NCI-H82 treated with DMSO at 0.1 percent for 48 hours (cell line): ENCODE data around the gene VTI1A.

Experiments
- DNase-seq: peaks from one replicate; lab custom pipeline; 2025; ENCODE audit not compliant: unreplicated experiment; lab: John Stamatoyannopoulos, UW

Gene VTI1A

DNA sequence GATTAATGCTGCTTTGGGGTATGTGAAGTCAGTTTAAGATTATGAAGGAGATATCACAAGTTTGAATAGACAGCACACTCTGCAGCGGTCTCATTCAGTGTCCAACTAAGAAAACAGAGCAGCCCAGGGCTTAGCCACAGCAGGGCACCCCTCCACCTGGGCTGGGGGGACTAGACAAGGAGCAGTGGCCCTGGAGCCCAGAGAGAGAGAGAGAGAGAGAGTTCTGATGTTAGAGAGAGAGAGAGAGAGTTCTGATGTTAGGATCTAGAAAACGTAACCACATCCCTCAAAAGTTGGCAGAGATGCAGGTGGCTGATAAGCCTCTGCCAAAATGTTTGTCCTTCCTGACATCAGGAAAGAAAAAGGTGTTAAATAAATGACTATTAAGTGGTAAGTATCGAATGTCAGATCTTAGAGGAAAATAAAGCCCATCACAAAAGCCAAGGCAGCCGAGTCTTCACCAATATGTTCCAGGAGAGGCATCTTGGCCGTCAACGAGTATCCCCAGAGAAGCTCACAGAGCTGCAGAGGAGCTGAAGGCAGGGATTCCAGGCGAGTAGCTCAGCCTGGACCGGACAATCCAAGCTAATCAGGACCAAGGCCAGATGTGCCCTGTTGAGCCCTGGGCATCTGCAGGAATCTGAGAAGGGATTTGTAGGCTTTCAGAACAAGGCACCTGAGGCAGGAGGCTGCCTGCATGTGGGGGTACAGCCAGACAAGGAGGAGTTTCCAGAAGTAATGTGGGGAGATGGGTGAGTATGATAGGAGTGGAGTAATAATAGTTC is 352.9 kb downstream of the VTI1A start:
- no peak for DNase-seq

- no peak for DNase-seq
Observed at GRCh38 chr10:112801004-112801403, 354.0 kb downstream of the VTI1A start.

DNA sequence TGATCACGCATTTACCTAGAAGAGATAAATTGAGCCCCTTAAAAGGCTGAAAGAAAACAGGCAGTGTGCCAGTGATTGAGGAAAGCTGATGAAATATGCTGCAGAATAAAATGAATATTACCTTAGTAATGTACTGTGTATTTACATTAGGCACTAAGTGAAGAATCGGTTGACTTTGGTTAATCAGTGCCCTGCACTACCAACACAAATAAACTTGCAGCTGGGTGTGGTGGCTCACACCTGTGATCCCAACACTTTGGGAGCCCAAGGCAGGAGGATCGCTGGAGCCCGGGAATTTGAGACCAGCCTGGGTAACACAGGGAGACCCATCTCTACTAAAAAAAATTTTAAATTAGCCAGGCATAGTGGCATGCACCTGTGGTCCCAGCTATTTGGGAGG is 354.7 kb downstream of the VTI1A start:
- DNase-seq, result no peak

- no peak for DNase-seq
Observed at GRCh38 chr10:112802411-112803022, 355.5 kb downstream of the VTI1A start.

DNA sequence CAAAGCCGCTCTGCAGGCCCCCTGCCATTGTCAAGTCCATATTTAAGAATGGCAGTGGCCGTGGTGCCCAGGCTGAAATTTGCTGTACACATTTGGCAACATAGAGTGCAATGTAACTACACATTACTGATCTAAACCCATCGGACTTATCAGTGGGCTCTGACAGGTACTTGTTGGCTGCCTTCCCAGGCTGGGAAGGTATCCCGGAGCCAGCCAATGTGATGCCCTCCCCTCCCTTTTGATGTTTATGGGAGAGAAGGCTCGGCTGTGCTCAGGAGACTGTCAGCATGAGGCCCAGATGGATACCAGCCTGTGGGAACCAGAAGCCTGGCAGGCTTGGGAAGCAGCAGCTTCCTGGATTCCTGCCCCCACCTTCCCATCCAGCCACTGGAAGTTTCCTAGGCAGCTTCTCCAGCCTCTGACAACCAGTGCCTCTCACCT is 357.0 kb downstream of the VTI1A start:
- DNase-seq, result no peak

DNA sequence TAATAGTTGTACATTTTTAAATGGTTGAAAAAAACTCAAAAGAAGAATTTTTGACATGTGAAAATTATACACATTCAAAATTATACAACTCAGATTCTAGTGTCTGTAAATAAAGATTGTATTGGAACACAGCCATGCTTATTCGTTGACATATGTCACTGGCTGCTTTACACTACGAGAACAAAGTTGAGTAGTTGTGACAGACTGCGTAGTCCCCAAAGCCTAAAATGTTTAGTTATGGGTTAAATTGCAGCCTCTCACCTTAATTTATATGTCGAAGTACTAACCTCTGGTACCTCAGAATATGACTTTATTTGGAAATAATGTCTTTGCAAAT is 358.2 kb downstream of the VTI1A start:
- no peak for DNase-seq

GRCh38 chr10:112805701-112806100 is 358.7 kb downstream of the VTI1A start:
- no peak for DNase-seq

- no peak for DNase-seq
Observed at GRCh38 chr10:112807013-112807412, 360.0 kb downstream of the VTI1A start.

- no peak for DNase-seq
Observed at GRCh38 chr10:112809736-112810135, 362.7 kb downstream of the VTI1A start.

- no peak for DNase-seq
Observed at GRCh38 chr10:112810711-112811151, 363.7 kb downstream of the VTI1A start.

GRCh38 chr10:112811741-112812551 is 364.9 kb downstream of the VTI1A start:
- DNase-seq, result no peak

DNA sequence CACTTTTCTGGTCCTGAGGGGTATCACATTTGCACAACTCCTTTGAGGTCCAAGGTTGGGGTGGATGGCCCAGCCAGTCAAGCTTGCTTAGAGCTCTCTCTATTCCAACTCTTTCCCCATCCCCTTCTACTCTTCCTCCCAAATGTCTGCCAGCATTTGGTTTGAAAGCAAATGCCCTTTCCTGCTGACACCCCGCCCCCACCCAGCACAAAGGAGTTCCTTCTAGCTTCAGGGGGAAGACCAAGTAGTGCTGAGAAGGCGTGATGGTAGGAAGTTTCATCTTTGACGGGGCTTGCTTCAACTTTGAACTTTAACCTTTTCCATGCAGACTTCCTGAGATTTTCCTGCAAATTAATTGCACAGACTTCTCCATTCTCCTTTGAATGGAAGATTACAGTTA is 365.6 kb downstream of the VTI1A start:
- no peak for DNase-seq

DNA sequence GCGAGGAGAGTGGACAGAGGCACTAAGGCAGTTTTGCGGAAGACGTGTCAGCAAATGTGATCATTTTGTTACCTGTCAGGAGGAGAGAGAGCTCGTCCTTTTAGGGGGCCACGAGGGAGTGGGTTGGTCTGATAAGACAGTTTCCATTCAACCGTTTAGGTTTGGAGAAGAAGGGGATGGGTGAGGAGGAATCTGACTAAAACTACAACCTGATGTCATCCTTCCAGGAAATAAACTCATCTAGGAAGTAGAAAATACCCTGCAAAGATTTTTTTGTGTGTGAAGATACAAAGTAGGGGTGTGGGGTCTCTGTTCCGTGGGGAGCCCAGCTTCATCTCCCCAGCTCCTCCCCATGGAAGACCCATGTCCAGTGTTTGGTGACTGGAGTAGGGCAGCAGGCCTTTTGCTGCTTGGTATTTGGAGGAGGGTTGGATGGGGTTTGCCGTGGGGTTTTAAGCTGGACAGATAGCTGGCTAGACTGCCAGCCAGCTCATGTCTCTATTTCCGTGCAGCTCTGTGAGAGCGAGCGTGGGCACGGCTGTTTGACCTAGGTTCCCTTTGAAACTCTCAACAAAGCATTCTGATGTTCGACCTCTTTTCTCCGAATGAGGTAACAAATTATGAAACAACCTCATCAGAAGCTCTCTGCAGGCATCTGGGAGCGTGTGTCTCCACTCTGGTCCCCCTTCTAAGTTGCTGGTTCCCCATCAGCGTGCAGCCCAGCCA is 367.0 kb downstream of the VTI1A start:
- DNase-seq, result no peak

DNA sequence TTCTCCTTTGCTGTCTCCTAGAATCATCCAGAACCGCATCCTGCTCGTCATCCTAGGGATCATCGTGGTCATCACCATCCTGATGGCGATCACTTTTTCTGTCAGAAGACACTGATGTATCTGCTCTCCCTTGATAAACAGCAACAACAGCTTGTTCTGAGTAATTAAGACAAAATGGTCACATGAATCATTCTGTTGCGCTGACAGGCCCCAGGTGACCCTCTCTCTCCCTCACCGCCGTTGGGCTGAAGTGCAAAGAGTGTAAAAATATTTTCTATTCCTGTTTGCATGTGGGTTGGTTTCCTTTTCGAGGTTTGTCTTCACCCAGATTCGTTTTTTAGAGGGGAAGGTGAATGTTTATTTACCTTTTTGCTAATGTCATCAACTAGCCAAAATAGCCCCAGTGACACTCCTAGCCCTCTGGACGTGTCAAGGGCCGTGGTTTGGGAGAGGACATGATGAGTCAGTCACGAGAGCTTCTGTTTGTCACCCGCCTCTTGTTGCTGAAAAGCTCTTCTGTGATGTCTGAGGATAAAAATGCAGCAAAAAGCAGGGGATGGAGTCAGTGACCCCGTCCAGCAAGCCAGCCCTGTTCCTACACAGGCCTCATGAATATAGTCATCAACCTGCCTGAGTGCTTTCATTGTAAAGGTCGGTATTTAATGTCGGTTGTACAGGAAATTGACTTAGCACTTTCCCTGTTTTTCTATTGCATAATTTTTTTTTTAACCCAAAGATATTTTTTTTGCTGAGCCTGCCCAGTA is 368.4 kb downstream of the VTI1A start:
- no peak for DNase-seq

GRCh38 chr10:112816033-112816430 is 369.0 kb downstream of the VTI1A start:
- DNase-seq, result no peak

DNA sequence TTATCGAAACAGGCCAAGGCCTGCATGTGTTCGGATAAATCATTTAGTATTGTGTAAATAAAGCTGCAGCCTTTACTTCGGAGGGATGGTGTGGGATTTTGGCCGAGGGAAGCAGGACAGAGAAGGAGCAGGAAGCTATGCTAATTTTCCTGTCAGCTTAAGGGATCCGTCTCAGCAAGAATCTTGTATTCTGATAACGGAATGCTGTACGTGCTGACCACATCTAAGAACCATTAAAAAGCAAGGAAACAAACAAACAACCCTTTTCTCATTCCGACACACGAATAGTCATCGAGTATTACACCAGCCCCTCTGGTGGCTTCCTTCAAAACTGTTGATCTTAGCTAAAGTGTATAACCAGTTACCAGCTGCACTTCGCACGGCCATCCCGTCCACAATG is 369.9 kb downstream of the VTI1A start:
- DNase-seq, result no peak

DNA sequence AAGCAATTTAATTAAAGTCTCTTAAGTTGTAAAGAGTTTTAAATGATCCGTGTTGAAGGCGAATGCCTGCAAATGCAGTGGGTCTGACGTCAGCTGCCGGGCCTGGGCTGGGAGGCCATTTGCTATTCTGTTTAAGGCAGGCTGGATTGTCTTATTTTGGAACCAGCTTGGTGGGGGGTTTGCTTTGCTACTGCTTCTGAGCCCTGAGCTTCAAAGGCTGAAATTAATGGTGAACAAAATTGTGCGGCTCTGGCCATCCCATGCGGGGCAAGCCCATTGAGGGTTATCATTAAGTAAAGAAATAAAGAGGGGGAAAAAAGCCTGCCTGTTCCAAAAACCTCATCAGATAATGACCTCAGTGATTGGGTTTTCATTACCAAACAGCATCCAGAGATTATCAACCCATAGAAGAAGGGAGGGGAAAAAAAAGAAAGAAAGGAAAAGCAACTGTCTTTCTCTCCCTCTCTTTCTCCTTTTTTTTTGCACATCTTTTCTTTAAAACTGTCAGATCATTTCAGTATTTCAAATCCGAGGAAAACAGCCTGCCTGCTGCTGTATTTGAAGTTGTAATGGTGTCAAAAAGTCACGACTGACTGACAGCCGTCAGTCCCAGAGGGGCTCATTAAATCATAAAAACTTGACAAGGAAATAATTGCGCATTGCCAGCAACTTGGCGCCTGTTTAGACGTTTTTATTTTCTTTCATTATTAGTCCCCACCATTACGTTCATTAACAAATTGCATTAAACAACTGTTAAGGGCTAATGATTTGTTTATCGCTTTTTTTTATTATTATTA is 371.2 kb downstream of the VTI1A start:
- no peak for DNase-seq

GRCh38 chr10:112819231-112819630 is 372.2 kb downstream of the VTI1A start:
- no peak for DNase-seq

GRCh38 chr10:112820320-112820719 is 373.3 kb downstream of the VTI1A start:
- DNase-seq, result no peak

DNA sequence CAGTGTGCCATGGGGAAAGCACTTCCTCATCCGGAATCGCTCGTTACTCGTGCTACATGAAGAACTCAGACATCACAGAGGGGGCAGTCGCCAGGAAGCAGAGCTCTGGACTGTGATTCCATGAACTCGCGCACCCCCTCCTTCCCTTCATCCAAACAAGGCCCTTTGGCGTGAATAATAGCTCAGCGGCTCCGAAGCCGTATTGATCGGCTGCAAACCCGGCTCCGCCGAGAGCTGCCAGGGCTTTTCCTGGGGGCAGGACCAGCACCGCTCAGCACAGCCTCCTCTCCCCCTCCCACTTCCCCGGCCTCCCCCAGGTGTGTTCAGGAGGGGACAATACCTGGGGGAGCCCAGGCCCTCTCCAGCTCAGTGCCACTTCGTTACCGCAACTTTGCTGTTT is 374.0 kb downstream of the VTI1A start:
- no peak for DNase-seq
